ENCODE data around the gene ESPL1.

Gene ESPL1

GRCh38 chr12:53267306-53267998, 647 bp upstream of the ESPL1 start:
- no peaks in the 10 kb centered on the region for H3K9me3 ChIP-seq (ENCODE audit: insufficient read depth, low read depth, low read length)
- peaks cover 32% of the 10 kb centered on the region for H3K36me3 ChIP-seq (ENCODE audit: insufficient read depth, low read length)
- no peak overlapping the region for H3K27ac ChIP-seq (ENCODE audit: low read depth, low read length)

DNA sequence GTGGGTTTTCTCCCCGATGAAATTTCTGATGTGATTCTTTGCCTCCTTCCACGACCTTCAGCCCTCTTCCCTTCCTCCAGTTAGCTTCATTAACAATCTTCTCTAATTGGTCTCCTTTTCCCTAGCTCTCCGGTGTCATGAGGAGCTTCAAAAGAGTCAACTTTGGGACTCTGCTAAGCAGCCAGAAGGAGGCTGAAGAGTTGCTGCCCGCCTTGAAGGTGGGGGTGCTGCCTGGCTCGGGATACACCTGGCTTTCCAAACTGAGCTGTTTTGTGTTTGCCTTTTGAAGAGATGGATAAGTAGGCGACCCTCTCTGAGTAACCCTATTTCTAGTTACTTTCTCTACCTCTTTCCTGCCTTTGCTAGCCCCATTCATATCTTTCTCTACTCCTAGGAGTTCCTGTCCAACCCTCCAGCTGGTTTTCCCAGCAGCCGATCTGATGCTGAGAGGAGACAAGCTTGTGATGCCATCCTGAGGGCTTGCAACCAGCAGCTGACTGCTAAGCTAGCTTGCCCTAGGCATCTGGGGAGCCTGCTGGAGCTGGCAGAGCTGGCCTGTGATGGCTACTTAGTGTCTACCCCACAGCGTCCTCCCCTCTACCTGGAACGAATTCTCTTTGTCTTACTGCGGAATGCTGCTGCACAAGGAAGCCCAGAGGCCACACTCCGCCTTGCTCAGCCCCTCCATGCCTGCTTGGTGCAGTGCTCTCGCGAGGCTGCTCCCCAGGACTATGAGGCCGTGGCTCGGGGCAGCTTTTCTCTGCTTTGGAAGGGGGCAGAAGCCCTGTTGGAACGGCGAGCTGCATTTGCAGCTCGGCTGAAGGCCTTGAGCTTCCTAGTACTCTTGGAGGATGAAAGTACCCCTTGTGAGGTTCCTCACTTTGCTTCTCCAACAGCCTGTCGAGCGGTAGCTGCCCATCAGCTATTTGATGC, 797 bp downstream of the ESPL1 start:
- Histone ChIP-seq H3K27me3 (ENCODE audit: insufficient read depth, low read length) (no peaks in the 10 kb centered on the region), H3K4me3 (ENCODE audit: low read length) (peak overlapping the region; percentile 95), H3K9me3 (ENCODE audit: insufficient read depth, low read depth, low read length) (no peaks in the 10 kb centered on the region), H3K27ac (ENCODE audit: low read depth, low read length) (no peak overlapping the region), H3K9ac (ENCODE audit: low read depth, low read length) (peak overlapping the region; percentile 76), H3K36me3 (ENCODE audit: insufficient read depth, low read length) (peaks cover 39% of the 10 kb centered on the region), H3K4me1 (ENCODE audit: insufficient read depth, low read length) (peaks cover 10% of the 10 kb centered on the region; the same call in 1 of the 2 replicates)
- WGBS = 65% methylated on average over 20 of the region's 20 CpGs

More at GRCh38 chr12:53267306-53267998, 647 bp upstream of the ESPL1 start:
- Histone ChIP-seq H3K27me3 (ENCODE audit: insufficient read depth, low read length) (no peaks in the 10 kb centered on the region), H3K9ac (ENCODE audit: low read depth, low read length) (no peak overlapping the region), H3K4me3 (ENCODE audit: low read length) (peak overlapping the region; percentile 95), H3K4me1 (ENCODE audit: insufficient read depth, low read length) (peaks cover 10% of the 10 kb centered on the region; the same call in 1 of the 2 replicates)
- WGBS = 71% methylated on average over 16 of the region's 18 CpGs

DNA sequence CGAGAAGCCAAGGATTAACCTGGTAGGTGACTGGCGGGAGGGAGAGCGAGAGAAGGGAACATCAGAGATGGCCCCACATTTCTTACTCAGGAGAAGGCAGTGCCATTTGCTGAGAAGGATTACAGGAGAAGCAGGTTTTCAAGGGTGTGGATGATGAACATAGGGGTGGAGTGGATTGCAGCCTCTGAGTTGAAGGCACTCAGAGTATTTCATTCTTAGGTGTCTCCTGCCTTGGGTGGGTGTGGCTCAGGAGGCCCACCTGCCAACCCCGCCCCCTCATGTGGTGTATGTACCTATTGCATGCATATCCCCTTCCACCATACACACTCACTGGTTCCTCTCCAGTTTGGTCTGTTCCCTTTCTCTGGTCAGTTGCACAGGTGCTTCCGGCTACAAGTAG, 6.3 kb downstream of the ESPL1 start:
- Histone ChIP-seq H3K9ac (ENCODE audit: low read depth, low read length) (no peak overlapping the region), H3K9me3 (ENCODE audit: insufficient read depth, low read depth, low read length) (no peaks in the 10 kb centered on the region), H3K4me1 (ENCODE audit: insufficient read depth, low read length) (0 out of 2 replicates have a peak, but pooled peaks cover 2% of the 10 kb centered on the region), H3K36me3 (ENCODE audit: insufficient read depth, low read length) (peaks cover 84% of the 10 kb centered on the region), H3K27me3 (ENCODE audit: insufficient read depth, low read length) (no peaks in the 10 kb centered on the region), H3K4me3 (ENCODE audit: low read length) (no peak overlapping the region), H3K27ac (ENCODE audit: low read depth, low read length) (no peak overlapping the region)
- 99% methylated on average over 5 of the region's 5 CpGs for WGBS

- no peak overlapping the region for H3K4me3 ChIP-seq (ENCODE audit: low read length)
- no peak overlapping the region for H3K27ac ChIP-seq (ENCODE audit: low read depth, low read length)
- H3K9ac ChIP-seq (ENCODE audit: low read depth, low read length) = no peak overlapping the region
- no peaks in the 10 kb centered on the region for H3K27me3 ChIP-seq (ENCODE audit: insufficient read depth, low read length)
- 95% methylated on average over 11 of the region's 11 CpGs for WGBS
- no peaks in the 10 kb centered on the region for H3K4me1 ChIP-seq (ENCODE audit: insufficient read depth, low read length)
- no peaks in the 10 kb centered on the region for H3K9me3 ChIP-seq (ENCODE audit: insufficient read depth, low read depth, low read length)
- H3K36me3 ChIP-seq (ENCODE audit: insufficient read depth, low read length) = peaks cover 82% of the 10 kb centered on the region
Measured at GRCh38 chr12:53276511-53276910, 8.4 kb downstream of the ESPL1 start.

DNA sequence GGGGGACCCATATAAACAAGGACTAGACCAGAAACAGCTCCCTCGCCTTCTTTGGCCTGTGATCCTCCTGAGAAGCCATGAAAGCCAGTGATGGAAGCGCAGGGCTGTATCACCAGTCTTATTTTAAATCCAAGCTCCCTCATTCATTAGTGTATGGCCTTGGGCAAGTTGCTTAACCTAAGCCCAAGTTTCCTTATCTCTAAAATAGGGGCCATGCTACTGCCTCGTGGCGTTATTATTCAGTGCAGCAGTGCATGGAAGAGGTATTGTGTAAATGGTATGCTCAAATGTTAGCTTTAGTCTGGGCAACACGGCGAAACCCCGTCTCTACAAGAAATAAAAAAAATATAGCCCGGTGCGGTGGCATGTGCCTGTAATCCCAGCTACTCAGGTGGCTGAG, 9.9 kb downstream of the ESPL1 start:
- no peak overlapping the region for H3K4me3 ChIP-seq (ENCODE audit: low read length)
- H3K9me3 ChIP-seq (ENCODE audit: insufficient read depth, low read depth, low read length) = no peaks in the 10 kb centered on the region
- WGBS = 98% methylated on average over 9 of the region's 9 CpGs
- no peaks in the 10 kb centered on the region for H3K4me1 ChIP-seq (ENCODE audit: insufficient read depth, low read length)
- H3K9ac ChIP-seq (ENCODE audit: low read depth, low read length) = no peak overlapping the region
- H3K27me3 ChIP-seq (ENCODE audit: insufficient read depth, low read length) = no peaks in the 10 kb centered on the region
- H3K27ac ChIP-seq (ENCODE audit: low read depth, low read length) = no peak overlapping the region
- H3K36me3 ChIP-seq (ENCODE audit: insufficient read depth, low read length) = peaks cover 84% of the 10 kb centered on the region

DNA sequence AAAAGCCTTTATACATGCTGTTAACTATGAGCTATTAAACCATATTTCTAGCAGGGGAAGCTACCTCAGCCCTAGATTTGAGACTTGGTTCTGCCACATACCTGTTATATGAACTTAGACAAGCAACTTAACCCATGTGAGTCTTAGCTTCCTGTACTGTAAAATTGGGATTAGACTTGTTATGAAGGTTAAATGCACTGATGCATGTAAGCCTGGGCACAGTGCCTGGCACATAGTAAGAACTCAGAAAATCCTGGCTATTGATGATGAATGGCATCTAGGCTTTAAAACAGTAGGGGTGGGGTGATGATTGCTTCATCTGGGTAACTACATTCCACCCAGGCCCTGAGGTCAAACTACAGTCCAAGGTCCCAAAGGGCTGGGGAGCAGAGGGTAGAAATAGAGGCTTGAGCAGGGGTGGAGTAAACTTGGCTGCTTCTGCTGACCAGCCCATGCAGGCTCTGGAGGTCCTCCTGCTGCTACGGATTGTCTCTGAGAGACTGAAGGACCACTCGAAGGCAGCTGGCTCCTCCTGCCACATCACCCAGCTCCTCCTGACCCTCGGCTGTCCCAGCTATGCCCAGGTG, 11.3 kb downstream of the ESPL1 start:
- 92% methylated on average over 3 of the region's 3 CpGs for WGBS
- Histone ChIP-seq H3K36me3 (ENCODE audit: insufficient read depth, low read length) (peaks cover 92% of the 10 kb centered on the region), H3K27me3 (ENCODE audit: insufficient read depth, low read length) (no peaks in the 10 kb centered on the region), H3K27ac (ENCODE audit: low read depth, low read length) (no peak overlapping the region), H3K4me1 (ENCODE audit: insufficient read depth, low read length) (no peaks in the 10 kb centered on the region), H3K9me3 (ENCODE audit: insufficient read depth, low read depth, low read length) (no peaks in the 10 kb centered on the region), H3K9ac (ENCODE audit: low read depth, low read length) (no peak overlapping the region), H3K4me3 (ENCODE audit: low read length) (no peak overlapping the region)

DNA sequence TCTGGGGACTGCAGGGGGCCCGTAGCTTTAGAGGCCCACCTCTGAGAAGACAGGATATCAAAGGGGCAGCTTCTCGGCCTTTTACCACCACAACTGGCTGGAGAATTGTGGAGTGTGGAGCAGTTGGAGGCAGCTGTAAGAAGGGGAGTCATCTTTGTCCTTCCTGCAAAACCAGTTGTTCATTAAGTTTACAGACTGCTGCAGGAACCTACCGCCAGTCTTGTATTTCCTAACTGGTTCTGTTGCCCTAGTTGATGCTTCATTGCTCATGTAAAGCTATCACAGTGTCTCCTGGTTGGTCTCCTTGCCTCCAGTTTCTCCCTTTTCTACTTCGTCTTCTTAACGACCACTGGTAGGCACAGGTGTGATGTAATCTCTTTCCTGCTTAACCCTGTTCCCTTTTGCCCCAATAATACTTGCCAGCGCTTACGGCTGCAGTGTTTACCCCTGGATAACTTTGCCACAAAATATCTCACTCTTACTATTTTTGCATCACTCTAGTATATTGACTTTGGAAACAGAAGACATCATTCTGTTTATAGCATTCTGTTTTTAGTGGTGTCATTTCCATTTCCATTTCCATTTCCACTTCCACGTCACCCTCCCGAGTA, 11.9 kb downstream of the ESPL1 start:
- Histone ChIP-seq H3K27me3 (ENCODE audit: insufficient read depth, low read length) (no peaks in the 10 kb centered on the region), H3K27ac (ENCODE audit: low read depth, low read length) (no peak overlapping the region), H3K4me3 (ENCODE audit: low read length) (no peak overlapping the region), H3K9ac (ENCODE audit: low read depth, low read length) (no peak overlapping the region), H3K9me3 (ENCODE audit: insufficient read depth, low read depth, low read length) (no peaks in the 10 kb centered on the region), H3K36me3 (ENCODE audit: insufficient read depth, low read length) (peaks cover 91% of the 10 kb centered on the region), H3K4me1 (ENCODE audit: insufficient read depth, low read length) (no peaks in the 10 kb centered on the region)
- 97% methylated on average over 9 of the region's 9 CpGs for WGBS

DNA sequence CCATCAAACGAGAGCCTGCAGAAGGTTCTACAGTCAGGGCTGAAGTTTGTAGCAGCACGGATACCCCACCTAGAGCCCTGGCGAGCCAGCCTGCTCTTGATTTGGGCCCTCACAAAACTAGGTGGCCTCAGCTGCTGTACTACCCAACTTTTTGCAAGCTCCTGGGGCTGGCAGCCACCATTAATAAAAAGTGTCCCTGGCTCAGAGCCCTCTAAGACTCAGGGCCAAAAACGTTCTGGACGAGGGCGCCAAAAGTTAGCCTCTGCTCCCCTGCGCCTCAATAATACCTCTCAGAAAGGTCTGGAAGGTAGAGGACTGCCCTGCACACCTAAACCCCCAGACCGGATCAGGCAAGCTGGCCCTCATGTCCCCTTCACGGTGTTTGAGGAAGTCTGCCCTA, 18.3 kb downstream of the ESPL1 start:
- Histone ChIP-seq H3K27me3 (ENCODE audit: insufficient read depth, low read length) (no peaks in the 10 kb centered on the region), H3K27ac (ENCODE audit: low read depth, low read length) (no peak overlapping the region), H3K9me3 (ENCODE audit: insufficient read depth, low read depth, low read length) (no peaks in the 10 kb centered on the region), H3K36me3 (ENCODE audit: insufficient read depth, low read length) (peaks cover 85% of the 10 kb centered on the region), H3K9ac (ENCODE audit: low read depth, low read length) (no peak overlapping the region), H3K4me3 (ENCODE audit: low read length) (no peak overlapping the region), H3K4me1 (ENCODE audit: insufficient read depth, low read length) (no peaks in the 10 kb centered on the region)
- WGBS = 95% methylated on average over 9 of the region's 9 CpGs

GRCh38 chr12:53287741-53288216, 19.7 kb downstream of the ESPL1 start:
- Histone ChIP-seq H3K27ac (ENCODE audit: low read depth, low read length) (no peak overlapping the region), H3K36me3 (ENCODE audit: insufficient read depth, low read length) (peaks cover 86% of the 10 kb centered on the region), H3K4me3 (ENCODE audit: low read length) (no peak overlapping the region), H3K9ac (ENCODE audit: low read depth, low read length) (no peak overlapping the region), H3K9me3 (ENCODE audit: insufficient read depth, low read depth, low read length) (no peaks in the 10 kb centered on the region), H3K4me1 (ENCODE audit: insufficient read depth, low read length) (no peaks in the 10 kb centered on the region), H3K27me3 (ENCODE audit: insufficient read depth, low read length) (no peaks in the 10 kb centered on the region)
- 81% methylated on average over 11 of the region's 11 CpGs for WGBS

GRCh38 chr12:53288322-53288721, 20.2 kb downstream of the ESPL1 start:
- H3K36me3 ChIP-seq (ENCODE audit: insufficient read depth, low read length) = peaks cover 86% of the 10 kb centered on the region
- no peak overlapping the region for H3K4me3 ChIP-seq (ENCODE audit: low read length)
- no peak overlapping the region for H3K27ac ChIP-seq (ENCODE audit: low read depth, low read length)
- WGBS = 87% methylated on average over 6 of the region's 6 CpGs
- no peaks in the 10 kb centered on the region for H3K4me1 ChIP-seq (ENCODE audit: insufficient read depth, low read length)
- no peak overlapping the region for H3K9ac ChIP-seq (ENCODE audit: low read depth, low read length)
- no peaks in the 10 kb centered on the region for H3K27me3 ChIP-seq (ENCODE audit: insufficient read depth, low read length)
- H3K9me3 ChIP-seq (ENCODE audit: insufficient read depth, low read depth, low read length) = no peaks in the 10 kb centered on the region

Measured in HUES64 (cell line).